Daoy (cell line): ENCODE data around the gene TBC1D22A. TPM values are rescaled to one million over a fixed set of nuclear protein-coding genes. Genes with fewer than 3 reads are reported as not detected.
"Not testable (repeated sequence)": the region's sequence is repeated elsewhere in the genome, so short reads cannot be mapped to it uniquely, and the experiment has no call there.

Source experiments
- DNase-seq: peaks from one replicate; pipeline ENCODE4 v3.0.0-alpha.2; 2015; ENCODE audit warnings: low read depth
- total RNA-seq: library from RNA; depleted of rRNA; stranded (reverse); fragments of >200 nt; shearing (Covaris generic); gene quantifications from 2 replicates; pipeline ENCODE4 v1.2.3, GENCODE V29; 2014

The TBC1D22A gene
- total RNA-seq, 1 experiment from 2014 or later = 8.7 TPM

- no peak for DNase-seq
Observed at GRCh38 chr22:47155131-47155885, 392.9 kb downstream of the TBC1D22A start.

GRCh38 chr22:47155912-47156311 is 393.5 kb downstream of the TBC1D22A start:
- no peak for DNase-seq

GRCh38 chr22:47156352-47157092 is 394.1 kb downstream of the TBC1D22A start:
- DNase-seq = no peak

GRCh38 chr22:47157093-47157420 is 394.6 kb downstream of the TBC1D22A start:
- no peak for DNase-seq

- no peak for DNase-seq
Observed at GRCh38 chr22:47157486-47158270, 395.2 kb downstream of the TBC1D22A start.

- no peak for DNase-seq
Observed at GRCh38 chr22:47158457-47158856, 396.0 kb downstream of the TBC1D22A start.

- no peak for DNase-seq
Observed at GRCh38 chr22:47159592-47159991, 397.1 kb downstream of the TBC1D22A start.

GRCh38 chr22:47160141-47160541 is 397.7 kb downstream of the TBC1D22A start:
- DNase-seq = no peak

GRCh38 chr22:47160781-47161520 is 398.5 kb downstream of the TBC1D22A start:
- no peak for DNase-seq

- no peak for DNase-seq
Observed at GRCh38 chr22:47161631-47162030, 399.2 kb downstream of the TBC1D22A start.

- DNase-seq = no peak
Observed at GRCh38 chr22:47162865-47163264, 400.4 kb downstream of the TBC1D22A start.

- DNase-seq = no peak
Observed at GRCh38 chr22:47163481-47163855, 401.0 kb downstream of the TBC1D22A start.

- no peak for DNase-seq
Observed at GRCh38 chr22:47163856-47164513, 401.5 kb downstream of the TBC1D22A start.

GRCh38 chr22:47164514-47165337 is 402.3 kb downstream of the TBC1D22A start:
- no peak for DNase-seq

- no peak for DNase-seq
Observed at GRCh38 chr22:47165338-47166032, 403.0 kb downstream of the TBC1D22A start.

GRCh38 chr22:47166033-47166404 is 403.6 kb downstream of the TBC1D22A start:
- DNase-seq = no peak

- no peak for DNase-seq
Observed at GRCh38 chr22:47166446-47167016, 404.1 kb downstream of the TBC1D22A start.

GRCh38 chr22:47167056-47167455 is 404.6 kb downstream of the TBC1D22A start:
- DNase-seq = no peak

GRCh38 chr22:47167921-47168320 is 405.5 kb downstream of the TBC1D22A start:
- DNase-seq = not testable (repeated sequence)
